CD4-positive, alpha-beta T cell (primary cell): Measurements from ENCODE around the gene KMT5B. TPM values are rescaled to one million over a fixed set of nuclear protein-coding genes. Genes with fewer than 3 reads are reported as not detected.

Experiments
- ATAC-seq: fragments of 200-7000 bp; cut with Tn5 transposase; one replicate; pipeline ENCODE4 v1.10.0; 2022; ENCODE audit warnings: mild to moderate bottlenecking; ENCODE audit not compliant: poor library complexity
- CTCF ChIA-PET: fragments of 350-600 bp; sonication (Branson Sonifier 250); formaldehyde crosslinking; loops from one replicate; lab custom pipeline; 2021; ENCODE audit warnings: antibody characterized with exemption, inconsistent platforms; lab: Charles Lee
- POLR2A ChIA-PET: fragments of 350-600 bp; sonication (Branson Sonifier 250); formaldehyde crosslinking; loops from one replicate; lab custom pipeline; 2021; ENCODE audit warnings: antibody characterized with exemption, inconsistent platforms; lab: Charles Lee
- DNase-seq, 14 experiments: peaks; one replicate each; pipeline ENCODE4 v3.0.0-alpha.2; 2013 to 2020; ENCODE audit warnings: mixed read lengths in 2 of 14
- H3K27ac ChIP-seq, 2 donors: one replicate each; pipeline versions ENCODE4 v1.5.1 to v1.7.0; 2013; ENCODE audit warnings: low read length in 2 of 2, low read depth in 1 of 2, mild to moderate bottlenecking in 1 of 2
- H3K27me3 ChIP-seq, 2 experiments: 1 replicate in 1 of 2; 2 replicates in 1 of 2; pipeline versions ENCODE4 v1.6.1 to v1.7.0; 2013; ENCODE audit warnings: low read length in 2 of 2, control low read depth in 1 of 2, mild to moderate bottlenecking in 1 of 2, moderate library complexity in 1 of 2; ENCODE audit not compliant: insufficient read depth in 2 of 2, control insufficient read depth in 1 of 2
- H3K36me3 ChIP-seq: one replicate; pipeline ENCODE4 v1.6.1; 2013; ENCODE audit warnings: low read length, control low read depth; ENCODE audit not compliant: insufficient read depth
- H3K4me1 ChIP-seq: one replicate; pipeline ENCODE4 v1.6.1; 2013; ENCODE audit warnings: low read length, control low read depth; ENCODE audit not compliant: insufficient read depth
- H3K4me3 ChIP-seq: one replicate; pipeline ENCODE4 v1.5.1; 2013; ENCODE audit warnings: mild to moderate bottlenecking, low read length, moderate library complexity
- H3K9me3 ChIP-seq, 2 experiments: 1 replicate in 1 of 2; 2 replicates in 1 of 2; pipeline versions ENCODE4 v1.6.1 to v1.7.0; 2013; ENCODE audit warnings: low read length in 2 of 2, mild to moderate bottlenecking in 2 of 2, control low read depth in 1 of 2, moderate library complexity in 1 of 2; ENCODE audit not compliant: control insufficient read depth in 1 of 2, insufficient read depth in 1 of 2
- H3K27ac Mint-ChIP-seq: one replicate; pipeline ENCODE4 v1.8.0; 2020; ENCODE audit warnings: mixed read lengths
- H3K27me3 Mint-ChIP-seq: one replicate; pipeline ENCODE4 v1.8.0; 2021; ENCODE audit warnings: mixed read lengths
- H3K36me3 Mint-ChIP-seq: one replicate; pipeline ENCODE4 v1.8.0; 2021; ENCODE audit warnings: low read depth, mixed read lengths
- H3K4me1 Mint-ChIP-seq: one replicate; pipeline ENCODE4 v1.8.0; 2021; ENCODE audit warnings: low read depth, mixed read lengths
- H3K4me3 Mint-ChIP-seq: one replicate; pipeline ENCODE4 v1.8.0; 2020; ENCODE audit warnings: mild to moderate bottlenecking, mixed read lengths
- H3K9me3 Mint-ChIP-seq: one replicate; pipeline ENCODE4 v1.8.0; 2020; ENCODE audit warnings: mixed read lengths
- intact Hi-C, 2 experiments: fragments of 100-400 bp; cut with DNase I in 1 of 2; cut with micrococcal nuclease in 1 of 2; formaldehyde crosslinking; loops; one replicate each; pipeline versions ENCODE4 v1.15.1 to v1.9.0; 2023 to 2025; cut with DNase I, micrococcal nuclease
- total RNA-seq, 174 experiments: library from RNA in 2 of 174; stranded (reverse) in 2 of 174; gene quantifications; one replicate each; pipeline ENCODE4 v1.2.3 and lab custom pipeline; 2021 to 2026
- TF ChIP-seq, protein P1 (sequence below): fragments of 200-600 bp; IDR thresholded peaks from one replicate; pipeline ENCODE4 v1.8.0; 2022; ENCODE audit warnings: antibody characterized with exemption, mild to moderate bottlenecking

Gene KMT5B
- total RNA-seq, 2 experiments from 2014 or later, result 22.5 to 23.3 TPM

DNA sequence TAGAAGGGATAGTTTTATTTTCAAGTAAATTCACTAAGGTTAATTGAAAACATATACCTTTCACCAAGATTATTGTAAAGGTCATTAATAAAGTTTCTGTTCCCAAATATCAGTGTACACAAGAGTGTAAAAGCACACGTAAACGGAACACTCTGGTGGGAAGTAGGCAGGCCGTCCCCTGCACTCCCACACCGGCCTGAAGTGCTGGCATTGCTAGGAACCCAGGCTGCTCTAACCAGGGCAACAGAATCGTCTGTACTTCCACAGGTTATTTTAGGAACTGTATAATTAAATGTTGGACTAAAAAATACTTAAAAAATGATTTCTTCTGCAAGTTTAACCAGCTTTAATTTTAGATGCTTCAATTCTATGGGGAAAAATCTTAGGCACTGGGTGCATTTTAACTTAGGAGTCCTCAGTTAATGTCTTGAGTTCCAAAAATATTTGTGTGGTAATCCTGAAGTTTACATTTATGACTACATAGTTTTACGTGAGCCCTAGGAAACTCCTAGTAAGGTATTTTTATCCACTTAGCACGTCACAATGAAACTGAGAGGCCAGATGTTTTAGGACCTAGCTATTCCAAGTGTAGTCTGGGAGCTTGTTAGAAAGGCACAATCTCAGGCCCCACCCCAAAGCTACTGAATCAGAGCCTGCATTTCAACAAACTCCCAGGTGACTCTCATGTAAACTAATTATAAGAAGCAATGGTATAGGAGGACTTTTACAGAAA lies 31.2 kb downstream of the KMT5B start:
- CTCF ChIA-PET, result no interaction called here
- Histone ChIP-seq H3K4me1 (no peaks in the 10 kb centered on the region), H3K27ac (no peak overlapping the region), H3K36me3 (peaks cover 65% of the 10 kb centered on the region), H3K27me3 (no peaks in the 10 kb centered on the region), H3K4me3 (no peak overlapping the region), H3K9me3 (no peaks in the 10 kb centered on the region)
- peaks cover 89% of the 10 kb centered on the region for H3K36me3 Mint-ChIP-seq
- ATAC-seq, result no peak
- H3K27me3 Mint-ChIP-seq, result no peaks in the 10 kb centered on the region
- TF ChIP-seq, protein P1, sequence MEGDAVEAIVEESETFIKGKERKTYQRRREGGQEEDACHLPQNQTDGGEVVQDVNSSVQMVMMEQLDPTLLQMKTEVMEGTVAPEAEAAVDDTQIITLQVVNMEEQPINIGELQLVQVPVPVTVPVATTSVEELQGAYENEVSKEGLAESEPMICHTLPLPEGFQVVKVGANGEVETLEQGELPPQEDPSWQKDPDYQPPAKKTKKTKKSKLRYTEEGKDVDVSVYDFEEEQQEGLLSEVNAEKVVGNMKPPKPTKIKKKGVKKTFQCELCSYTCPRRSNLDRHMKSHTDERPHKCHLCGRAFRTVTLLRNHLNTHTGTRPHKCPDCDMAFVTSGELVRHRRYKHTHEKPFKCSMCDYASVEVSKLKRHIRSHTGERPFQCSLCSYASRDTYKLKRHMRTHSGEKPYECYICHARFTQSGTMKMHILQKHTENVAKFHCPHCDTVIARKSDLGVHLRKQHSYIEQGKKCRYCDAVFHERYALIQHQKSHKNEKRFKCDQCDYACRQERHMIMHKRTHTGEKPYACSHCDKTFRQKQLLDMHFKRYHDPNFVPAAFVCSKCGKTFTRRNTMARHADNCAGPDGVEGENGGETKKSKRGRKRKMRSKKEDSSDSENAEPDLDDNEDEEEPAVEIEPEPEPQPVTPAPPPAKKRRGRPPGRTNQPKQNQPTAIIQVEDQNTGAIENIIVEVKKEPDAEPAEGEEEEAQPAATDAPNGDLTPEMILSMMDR, result no peak
- no peak overlapping the region for H3K4me3 Mint-ChIP-seq
- no peaks in the 10 kb centered on the region for H3K9me3 Mint-ChIP-seq
- H3K4me1 Mint-ChIP-seq, result peaks cover 5% of the 10 kb centered on the region
- no peak overlapping the region for H3K27ac Mint-ChIP-seq
- intact Hi-C loops, result no loop called here
- POLR2A ChIA-PET, result no interaction called here
- no peak for DNase-seq

- no peaks in the 10 kb centered on the region for H3K9me3 Mint-ChIP-seq
- intact Hi-C loops, result no loop called here
- H3K4me3 ChIP-seq, result no peak overlapping the region
- H3K4me1 ChIP-seq, result no peaks in the 10 kb centered on the region
- peaks cover 81% of the 10 kb centered on the region for H3K36me3 Mint-ChIP-seq
- POLR2A ChIA-PET, result no interaction called here
- no peaks in the 10 kb centered on the region for H3K27me3 Mint-ChIP-seq
- DNase-seq, result no peak
- H3K27ac Mint-ChIP-seq, result no peak overlapping the region
- no peak for ATAC-seq
- no peaks in the 10 kb centered on the region for H3K9me3 ChIP-seq
- no peaks in the 10 kb centered on the region for H3K4me1 Mint-ChIP-seq
- no peak overlapping the region for H3K27ac ChIP-seq
- peaks cover 56% of the 10 kb centered on the region for H3K36me3 ChIP-seq
- no peaks in the 10 kb centered on the region for H3K27me3 ChIP-seq
- CTCF ChIA-PET, result no interaction called here
- no peak overlapping the region for H3K4me3 Mint-ChIP-seq
- TF ChIP-seq, protein P1, result no peak
Measured at GRCh38 chr11:68179847-68180246, 33.2 kb downstream of the KMT5B start.

GRCh38 chr11:68177877-68178276 lies 35.2 kb downstream of the KMT5B start:
- no peak for DNase-seq
- ChIA-PET CTCF (no interaction called here), POLR2A (interaction anchor here (0.7 kb wide), 1 partner anchor 13 kb away, joined by 3 read pairs; no protein-coding TSS in a partner anchor)
- no peak overlapping the region for H3K4me3 ChIP-seq
- H3K36me3 Mint-ChIP-seq, result peaks cover 84% of the 10 kb centered on the region
- intact Hi-C loops, result no loop called here
- no peaks in the 10 kb centered on the region for H3K27me3 Mint-ChIP-seq
- no peaks in the 10 kb centered on the region for H3K4me1 Mint-ChIP-seq
- no peaks in the 10 kb centered on the region for H3K4me1 ChIP-seq
- H3K36me3 ChIP-seq, result peaks cover 61% of the 10 kb centered on the region
- no peaks in the 10 kb centered on the region for H3K9me3 ChIP-seq
- H3K27ac ChIP-seq, result no peak overlapping the region
- H3K27ac Mint-ChIP-seq, result no peak overlapping the region
- H3K4me3 Mint-ChIP-seq, result no peak overlapping the region
- H3K27me3 ChIP-seq, result no peaks in the 10 kb centered on the region
- no peak for ATAC-seq
- TF ChIP-seq, protein P1, result no peak
- H3K9me3 Mint-ChIP-seq, result no peaks in the 10 kb centered on the region
